HEK293 (cell line): ENCODE results near the gene PLA2G4C.
A peak's percentile ranks its signal among the peaks of the same experiment; 100 is the strongest.

Experiments used
- KLF8 ChIP-seq: fragments of 450-650 bp; formaldehyde crosslinking; IDR thresholded peaks from 2 replicates; pipeline ENCODE4 v1.5.1; 2016; ENCODE audit warnings: missing biosample characterization, missing genetic modification characterization
- ZNF221 ChIP-seq: fragments of 450-650 bp; formaldehyde crosslinking; IDR thresholded peaks from 2 replicates; pipeline ENCODE4 v1.5.1; 2017; ENCODE audit warnings: missing biosample characterization, missing genetic modification characterization, borderline replicate concordance
- ZNF544 ChIP-seq: fragments of 450-650 bp; formaldehyde crosslinking; IDR thresholded peaks from 2 replicates; pipeline ENCODE4 v1.5.0; 2017; ENCODE audit warnings: missing biosample characterization, missing genetic modification characterization
- ZNF747 ChIP-seq: fragments of 450-650 bp; formaldehyde crosslinking; IDR thresholded peaks from 2 replicates; pipeline ENCODE4 v1.5.1; 2016; ENCODE audit warnings: missing biosample characterization, missing genetic modification characterization
- ZNF785 ChIP-seq: fragments of 450-650 bp; formaldehyde crosslinking; IDR thresholded peaks from 2 replicates; pipeline ENCODE4 v1.5.1; 2016; ENCODE audit warnings: missing biosample characterization, missing genetic modification characterization
- ZNF843 ChIP-seq: fragments of 450-650 bp; formaldehyde crosslinking; IDR thresholded peaks from 2 replicates; pipeline ENCODE4 v1.5.1; 2016; ENCODE audit warnings: missing biosample characterization, missing genetic modification characterization
- TF ChIP-seq, protein P1 (sequence below): fragments of 450-650 bp; formaldehyde crosslinking; IDR thresholded peaks from 2 replicates; pipeline ENCODE4 v1.5.1; 2016; ENCODE audit warnings: missing biosample characterization, missing genetic modification characterization
- TF ChIP-seq, protein P2 (sequence below): fragments of 450-650 bp; formaldehyde crosslinking; IDR thresholded peaks from 2 replicates; pipeline ENCODE4 v1.5.1; 2017; ENCODE audit warnings: missing biosample characterization, missing genetic modification characterization
- TF ChIP-seq, protein P3 (sequence below): sonication (generic); formaldehyde crosslinking; IDR thresholded peaks from 2 replicates; pipeline ENCODE4 v1.8.1; 2022; ENCODE audit warnings: mild to moderate bottlenecking, moderate library complexity, missing genetic modification reagents
- TF ChIP-seq, protein P4 (sequence below): fragments of 450-650 bp; formaldehyde crosslinking; conservative IDR thresholded peaks from 2 replicates; pipeline ENCODE4 v1.5.1; 2016; ENCODE audit warnings: low read depth, missing biosample characterization, missing genetic modification characterization

DNA sequence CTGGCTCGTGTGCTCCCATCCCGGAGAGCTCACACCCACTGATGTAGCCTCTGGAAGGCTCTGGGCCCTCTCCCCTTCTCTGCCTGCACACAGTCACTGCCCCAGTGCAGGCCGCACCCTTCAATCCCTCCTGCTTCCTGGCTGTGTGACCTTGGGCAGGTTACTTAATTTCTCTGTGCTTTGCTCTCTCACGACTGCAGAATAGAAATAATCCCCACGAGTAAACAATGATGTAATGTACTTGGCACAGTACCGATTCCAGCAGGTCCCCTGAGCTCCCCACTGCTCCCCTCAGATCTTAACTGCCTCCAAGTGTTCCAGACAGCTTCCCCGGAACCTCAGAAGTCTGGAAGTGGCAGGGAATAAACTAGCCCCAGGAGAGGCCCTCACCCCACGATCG, 43.4 kb upstream of the PLA2G4C start:
- TF ChIP-seq, protein P1, sequence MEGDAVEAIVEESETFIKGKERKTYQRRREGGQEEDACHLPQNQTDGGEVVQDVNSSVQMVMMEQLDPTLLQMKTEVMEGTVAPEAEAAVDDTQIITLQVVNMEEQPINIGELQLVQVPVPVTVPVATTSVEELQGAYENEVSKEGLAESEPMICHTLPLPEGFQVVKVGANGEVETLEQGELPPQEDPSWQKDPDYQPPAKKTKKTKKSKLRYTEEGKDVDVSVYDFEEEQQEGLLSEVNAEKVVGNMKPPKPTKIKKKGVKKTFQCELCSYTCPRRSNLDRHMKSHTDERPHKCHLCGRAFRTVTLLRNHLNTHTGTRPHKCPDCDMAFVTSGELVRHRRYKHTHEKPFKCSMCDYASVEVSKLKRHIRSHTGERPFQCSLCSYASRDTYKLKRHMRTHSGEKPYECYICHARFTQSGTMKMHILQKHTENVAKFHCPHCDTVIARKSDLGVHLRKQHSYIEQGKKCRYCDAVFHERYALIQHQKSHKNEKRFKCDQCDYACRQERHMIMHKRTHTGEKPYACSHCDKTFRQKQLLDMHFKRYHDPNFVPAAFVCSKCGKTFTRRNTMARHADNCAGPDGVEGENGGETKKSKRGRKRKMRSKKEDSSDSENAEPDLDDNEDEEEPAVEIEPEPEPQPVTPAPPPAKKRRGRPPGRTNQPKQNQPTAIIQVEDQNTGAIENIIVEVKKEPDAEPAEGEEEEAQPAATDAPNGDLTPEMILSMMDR (tag by site-specific recombination) = no peak
- TF ChIP-seq, protein P2, sequence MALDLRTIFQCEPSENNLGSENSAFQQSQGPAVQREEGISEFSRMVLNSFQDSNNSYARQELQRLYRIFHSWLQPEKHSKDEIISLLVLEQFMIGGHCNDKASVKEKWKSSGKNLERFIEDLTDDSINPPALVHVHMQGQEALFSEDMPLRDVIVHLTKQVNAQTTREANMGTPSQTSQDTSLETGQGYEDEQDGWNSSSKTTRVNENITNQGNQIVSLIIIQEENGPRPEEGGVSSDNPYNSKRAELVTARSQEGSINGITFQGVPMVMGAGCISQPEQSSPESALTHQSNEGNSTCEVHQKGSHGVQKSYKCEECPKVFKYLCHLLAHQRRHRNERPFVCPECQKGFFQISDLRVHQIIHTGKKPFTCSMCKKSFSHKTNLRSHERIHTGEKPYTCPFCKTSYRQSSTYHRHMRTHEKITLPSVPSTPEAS = 0 out of 2 replicates have a peak, but pooled peaks have one; percentile 7
- TF ChIP-seq ZNF544 (tag by site-specific recombination) = no peak
- TF ChIP-seq, protein P3, sequence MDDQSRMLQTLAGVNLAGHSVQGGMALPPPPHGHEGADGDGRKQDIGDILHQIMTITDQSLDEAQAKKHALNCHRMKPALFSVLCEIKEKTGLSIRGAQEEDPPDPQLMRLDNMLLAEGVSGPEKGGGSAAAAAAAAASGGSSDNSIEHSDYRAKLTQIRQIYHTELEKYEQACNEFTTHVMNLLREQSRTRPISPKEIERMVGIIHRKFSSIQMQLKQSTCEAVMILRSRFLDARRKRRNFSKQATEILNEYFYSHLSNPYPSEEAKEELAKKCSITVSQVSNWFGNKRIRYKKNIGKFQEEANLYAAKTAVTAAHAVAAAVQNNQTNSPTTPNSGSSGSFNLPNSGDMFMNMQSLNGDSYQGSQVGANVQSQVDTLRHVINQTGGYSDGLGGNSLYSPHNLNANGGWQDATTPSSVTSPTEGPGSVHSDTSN (CRISPR knock-in tag) = no peak
- TF ChIP-seq KLF8 (tag by site-specific recombination) = no peak
- TF ChIP-seq, protein P4, sequence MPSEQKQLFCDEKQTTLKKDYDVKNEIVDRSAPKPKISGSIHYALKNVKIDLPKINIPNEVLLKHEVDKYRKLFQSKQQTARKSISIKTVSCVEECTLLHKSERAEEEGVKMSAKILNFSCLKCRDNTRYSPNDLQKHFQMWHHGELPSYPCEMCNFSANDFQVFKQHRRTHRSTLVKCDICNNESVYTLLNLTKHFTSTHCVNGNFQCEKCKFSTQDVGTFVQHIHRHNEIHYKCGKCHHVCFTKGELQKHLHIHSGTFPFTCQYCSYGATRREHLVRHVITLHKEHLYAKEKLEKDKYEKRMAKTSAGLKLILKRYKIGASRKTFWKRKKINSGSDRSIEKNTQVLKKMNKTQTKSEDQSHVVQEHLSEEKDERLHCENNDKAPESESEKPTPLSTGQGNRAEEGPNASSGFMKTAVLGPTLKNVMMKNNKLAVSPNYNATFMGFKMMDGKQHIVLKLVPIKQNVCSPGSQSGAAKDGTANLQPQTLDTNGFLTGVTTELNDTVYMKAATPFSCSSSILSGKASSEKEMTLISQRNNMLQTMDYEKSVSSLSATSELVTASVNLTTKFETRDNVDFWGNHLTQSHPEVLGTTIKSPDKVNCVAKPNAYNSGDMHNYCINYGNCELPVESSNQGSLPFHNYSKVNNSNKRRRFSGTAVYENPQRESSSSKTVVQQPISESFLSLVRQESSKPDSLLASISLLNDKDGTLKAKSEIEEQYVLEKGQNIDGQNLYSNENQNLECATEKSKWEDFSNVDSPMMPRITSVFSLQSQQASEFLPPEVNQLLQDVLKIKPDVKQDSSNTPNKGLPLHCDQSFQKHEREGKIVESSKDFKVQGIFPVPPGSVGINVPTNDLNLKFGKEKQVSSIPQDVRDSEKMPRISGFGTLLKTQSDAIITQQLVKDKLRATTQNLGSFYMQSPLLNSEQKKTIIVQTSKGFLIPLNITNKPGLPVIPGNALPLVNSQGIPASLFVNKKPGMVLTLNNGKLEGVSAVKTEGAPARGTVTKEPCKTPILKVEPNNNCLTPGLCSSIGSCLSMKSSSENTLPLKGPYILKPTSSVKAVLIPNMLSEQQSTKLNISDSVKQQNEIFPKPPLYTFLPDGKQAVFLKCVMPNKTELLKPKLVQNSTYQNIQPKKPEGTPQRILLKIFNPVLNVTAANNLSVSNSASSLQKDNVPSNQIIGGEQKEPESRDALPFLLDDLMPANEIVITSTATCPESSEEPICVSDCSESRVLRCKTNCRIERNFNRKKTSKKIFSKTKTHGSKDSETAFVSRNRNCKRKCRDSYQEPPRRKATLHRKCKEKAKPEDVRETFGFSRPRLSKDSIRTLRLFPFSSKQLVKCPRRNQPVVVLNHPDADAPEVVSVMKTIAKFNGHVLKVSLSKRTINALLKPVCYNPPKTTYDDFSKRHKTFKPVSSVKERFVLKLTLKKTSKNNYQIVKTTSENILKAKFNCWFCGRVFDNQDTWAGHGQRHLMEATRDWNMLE (tag by site-specific recombination) = no peak
- no peak for TF ChIP-seq ZNF747
- no peak for TF ChIP-seq ZNF785 (tag by site-specific recombination)
- TF ChIP-seq ZNF221 (tag by site-specific recombination) = no peak
- no peak for TF ChIP-seq ZNF843
